Fibroblast of lung (primary cell): ENCODE results near the gene ACTL9. TPM values are rescaled to one million over a fixed set of nuclear protein-coding genes. Genes with fewer than 3 reads are reported as not detected.

Source experiments
- DNase-seq, 2 donors: peaks; one replicate each; pipeline versions ENCODE4 v3.0.0 to v3.0.0-alpha.2; 2010; ENCODE audit warnings: low read depth in 2 of 2
- H2AFZ ChIP-seq: 2 replicates; pipeline ENCODE4 v1.5.1; 2012; ENCODE audit warnings: low read length, control low read depth, inconsistent platforms
- H3K27ac ChIP-seq: 2 replicates; pipeline ENCODE4 v1.5.1; 2011; ENCODE audit warnings: low read length, control low read depth; ENCODE audit not compliant: insufficient read depth
- H3K27me3 ChIP-seq: 2 replicates; pipeline ENCODE4 v1.5.1; 2011; ENCODE audit warnings: mild to moderate bottlenecking, low read length; ENCODE audit not compliant: control insufficient read depth, insufficient read depth
- H3K36me3 ChIP-seq: 2 replicates; pipeline ENCODE4 v1.5.1; 2011; ENCODE audit warnings: low read length; ENCODE audit not compliant: control insufficient read depth, insufficient read depth
- H3K4me1 ChIP-seq: 2 replicates; pipeline ENCODE4 v1.5.1; 2011; ENCODE audit warnings: low read length; ENCODE audit not compliant: control insufficient read depth, insufficient read depth; ENCODE audit errors: extremely low read depth
- H3K4me2 ChIP-seq: 2 replicates; pipeline ENCODE4 v1.5.1; 2011; ENCODE audit warnings: low read length, control low read depth; ENCODE audit not compliant: insufficient read depth; ENCODE audit errors: extremely low read depth
- H3K4me3 ChIP-seq, 4 experiments: fragments of 200-600 bp in 1 of 4; sonication (generic) in 1 of 4; replicated peaks in 1 of 4; 2 replicates each; pipeline ENCODE4 v1.5.1; 2011 to 2016; ENCODE audit warnings: low read length in 4 of 4, low read depth in 3 of 4, mild to moderate bottlenecking in 3 of 4, control low read depth in 2 of 4, inconsistent platforms in 1 of 4, mixed read lengths in 1 of 4; ENCODE audit not compliant: insufficient read depth in 1 of 4; ENCODE audit errors: control extremely low read depth in 1 of 4
- H3K79me2 ChIP-seq: 2 replicates; pipeline ENCODE4 v1.5.1; 2012; ENCODE audit warnings: mild to moderate bottlenecking, low read length, inconsistent platforms; ENCODE audit not compliant: control insufficient read depth, insufficient read depth
- H3K9ac ChIP-seq: 2 replicates; pipeline ENCODE4 v1.5.1; 2011; ENCODE audit warnings: mild to moderate bottlenecking, low read length, control low read depth; ENCODE audit not compliant: insufficient read depth
- H3K9me3 ChIP-seq: 2 replicates; pipeline ENCODE4 v1.5.1; 2012; ENCODE audit warnings: low read depth, low read length; ENCODE audit not compliant: control insufficient read depth, insufficient read depth
- H4K20me1 ChIP-seq: 2 replicates; pipeline ENCODE4 v1.5.1; 2011; ENCODE audit warnings: low read length; ENCODE audit not compliant: control insufficient read depth, insufficient read depth; ENCODE audit errors: extremely low read depth
- EZH2 ChIP-seq: IDR thresholded peaks from 2 replicates; pipeline ENCODE4 v1.5.1; 2012; ENCODE audit warnings: low read length, control low read depth, mild to moderate bottlenecking; ENCODE audit errors: missing control alignments
- polyA plus RNA-seq, 2 donors: library from polyadenylated mRNA; depleted of rRNA in 1 of 2; stranded (reverse) in 1 of 2; unstranded in 1 of 2; fragments of >200 nt; gene quantifications; 2 replicates each; pipeline ENCODE4 v1.2.1, GENCODE V29; 2011 to 2012; ENCODE audit warnings: missing spikeins in 1 of 2
- total RNA-seq: library from RNA; depleted of rRNA; stranded (reverse); fragments of >200 nt; gene quantifications from 2 replicates; pipeline ENCODE4 v1.2.1, GENCODE V29; 2014
- TF ChIP-seq, protein P1 (sequence below), 2 donors: IDR thresholded peaks in 1 of 2; conservative IDR thresholded peaks in 1 of 2; 1 replicate in 1 of 2; 2 replicates in 1 of 2; pipeline ENCODE4 v1.5.1; 2011 to 2012; ENCODE audit warnings: low read length in 2 of 2, control low read depth in 1 of 2, inconsistent platforms in 1 of 2, low read depth in 1 of 2, mild to moderate bottlenecking in 1 of 2

Gene ACTL9
- total and polyA plus RNA-seq, 2 donors (not counting 1 experiment from before 2014, with no cell fraction given): not detected

DNA sequence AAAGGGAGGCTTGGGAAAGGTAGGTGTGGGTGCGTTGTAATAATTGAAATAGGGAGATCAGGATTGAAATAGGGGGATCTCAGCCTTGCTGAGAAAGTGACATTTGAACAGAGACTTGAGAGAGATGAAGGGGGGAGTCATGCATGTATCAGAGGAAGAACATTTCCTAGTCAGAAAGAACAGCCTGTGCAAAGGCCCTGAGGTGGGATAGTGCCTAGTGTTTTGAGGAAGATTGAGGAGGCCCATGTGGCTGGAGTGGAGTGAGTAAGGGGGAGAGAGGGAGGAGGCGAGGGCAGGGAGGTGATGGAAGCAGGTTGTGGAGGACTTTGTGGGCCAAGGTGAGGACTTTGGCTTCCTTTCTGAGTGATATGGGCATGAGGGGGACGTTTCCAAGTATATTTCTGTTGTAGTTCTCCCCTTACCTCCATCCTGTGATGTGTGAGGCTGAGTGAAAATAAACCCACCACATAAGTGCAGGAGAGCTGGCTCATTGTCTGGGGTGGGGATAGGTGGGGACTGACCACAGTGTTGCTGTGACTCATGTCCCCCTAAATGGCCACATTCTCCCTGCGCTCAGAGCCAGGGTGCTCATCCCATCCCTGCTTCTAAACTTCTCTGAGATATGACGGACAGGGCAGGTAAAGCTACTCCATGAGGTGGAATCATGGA is 17.8 kb downstream of the ACTL9 start:
- Histone ChIP-seq H3K9me3 (no peaks in the 10 kb centered on the region), H3K9ac (no peak overlapping the region), H4K20me1 (no peaks in the 10 kb centered on the region), H3K27me3 (no peaks in the 10 kb centered on the region), H3K4me2 (no peak overlapping the region), H2AFZ (no peak overlapping the region), H3K4me3 (no peak overlapping the region), H3K79me2 (no peaks in the 10 kb centered on the region), H3K27ac (no peak overlapping the region), H3K4me1 (no peaks in the 10 kb centered on the region), H3K36me3 (no peaks in the 10 kb centered on the region)
- DNase-seq: no peak
- no peak for TF ChIP-seq EZH2
- TF ChIP-seq, protein P1, sequence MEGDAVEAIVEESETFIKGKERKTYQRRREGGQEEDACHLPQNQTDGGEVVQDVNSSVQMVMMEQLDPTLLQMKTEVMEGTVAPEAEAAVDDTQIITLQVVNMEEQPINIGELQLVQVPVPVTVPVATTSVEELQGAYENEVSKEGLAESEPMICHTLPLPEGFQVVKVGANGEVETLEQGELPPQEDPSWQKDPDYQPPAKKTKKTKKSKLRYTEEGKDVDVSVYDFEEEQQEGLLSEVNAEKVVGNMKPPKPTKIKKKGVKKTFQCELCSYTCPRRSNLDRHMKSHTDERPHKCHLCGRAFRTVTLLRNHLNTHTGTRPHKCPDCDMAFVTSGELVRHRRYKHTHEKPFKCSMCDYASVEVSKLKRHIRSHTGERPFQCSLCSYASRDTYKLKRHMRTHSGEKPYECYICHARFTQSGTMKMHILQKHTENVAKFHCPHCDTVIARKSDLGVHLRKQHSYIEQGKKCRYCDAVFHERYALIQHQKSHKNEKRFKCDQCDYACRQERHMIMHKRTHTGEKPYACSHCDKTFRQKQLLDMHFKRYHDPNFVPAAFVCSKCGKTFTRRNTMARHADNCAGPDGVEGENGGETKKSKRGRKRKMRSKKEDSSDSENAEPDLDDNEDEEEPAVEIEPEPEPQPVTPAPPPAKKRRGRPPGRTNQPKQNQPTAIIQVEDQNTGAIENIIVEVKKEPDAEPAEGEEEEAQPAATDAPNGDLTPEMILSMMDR (conservative IDR thresholded peaks at IDR 0.05 in 1 of 2, IDR thresholded peaks at IDR 0.05 in 1 of 2; ENCODE audit: low read depth in 1 of 2, low read length in 2 of 2): no peak

DNA sequence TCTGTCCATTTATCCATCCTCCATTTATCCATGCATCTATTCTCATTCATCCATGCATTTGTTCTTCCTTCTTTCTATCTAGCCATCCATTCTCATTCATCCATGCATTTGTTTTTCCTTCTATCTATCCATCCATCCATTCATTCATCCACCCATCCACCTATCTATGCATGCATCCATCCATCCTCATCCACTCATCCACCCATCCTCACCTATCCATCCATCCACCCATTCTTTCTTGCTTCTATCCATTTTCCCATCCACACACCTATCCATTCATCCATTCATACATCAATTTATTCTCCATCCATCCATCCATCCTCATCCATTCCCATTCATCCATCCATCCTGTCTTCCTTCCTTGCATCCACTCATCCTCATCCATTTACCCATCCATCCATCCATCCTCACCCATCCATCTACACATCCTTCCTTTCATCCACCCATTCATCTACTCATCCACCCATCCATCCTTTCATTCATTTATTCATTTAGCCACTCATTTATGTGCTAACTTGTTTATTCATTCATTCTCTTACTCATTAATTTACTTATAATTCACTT is 20.3 kb downstream of the ACTL9 start:
- H3K4me3 ChIP-seq: no peak overlapping the region
- H3K79me2 ChIP-seq: no peaks in the 10 kb centered on the region
- no peak overlapping the region for H3K9ac ChIP-seq
- no peaks in the 10 kb centered on the region for H3K36me3 ChIP-seq
- H2AFZ ChIP-seq: no peak overlapping the region
- TF ChIP-seq, protein P1 (conservative IDR thresholded peaks at IDR 0.05 in 1 of 2, IDR thresholded peaks at IDR 0.05 in 1 of 2; ENCODE audit: low read depth in 1 of 2, low read length in 2 of 2): no peak
- TF ChIP-seq EZH2: no peak
- H3K4me1 ChIP-seq: no peaks in the 10 kb centered on the region
- no peaks in the 10 kb centered on the region for H3K27me3 ChIP-seq
- no peak for DNase-seq
- no peak overlapping the region for H3K4me2 ChIP-seq
- H4K20me1 ChIP-seq: no peaks in the 10 kb centered on the region
- no peak overlapping the region for H3K27ac ChIP-seq
- no peaks in the 10 kb centered on the region for H3K9me3 ChIP-seq

DNA sequence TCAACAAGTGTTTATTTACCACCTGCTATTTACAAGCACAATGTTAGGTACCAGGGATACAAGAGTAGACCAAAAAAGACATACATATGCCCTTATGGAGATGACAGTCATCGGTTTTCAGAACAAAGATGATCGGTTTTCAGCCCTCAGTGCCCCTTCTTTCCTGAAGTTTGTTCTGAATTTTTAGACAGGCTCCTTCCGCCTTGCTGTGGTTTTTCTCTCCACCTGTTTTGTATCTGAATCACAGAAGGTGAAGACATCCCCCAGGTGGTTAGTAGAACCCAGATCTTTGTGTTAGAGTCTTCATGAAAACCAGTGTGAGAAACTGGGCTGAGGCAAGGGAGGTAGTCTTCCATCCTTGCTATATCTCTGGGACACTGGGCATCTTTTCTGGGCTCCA is 23.5 kb downstream of the ACTL9 start:
- Histone ChIP-seq H2AFZ (no peak overlapping the region), H3K36me3 (no peaks in the 10 kb centered on the region), H3K27me3 (no peaks in the 10 kb centered on the region), H3K4me3 (no peak overlapping the region), H3K9ac (no peak overlapping the region), H4K20me1 (no peaks in the 10 kb centered on the region), H3K4me2 (no peak overlapping the region), H3K9me3 (no peaks in the 10 kb centered on the region), H3K4me1 (no peaks in the 10 kb centered on the region), H3K27ac (no peak overlapping the region), H3K79me2 (no peaks in the 10 kb centered on the region)
- DNase-seq: no peak
- TF ChIP-seq, protein P1 (conservative IDR thresholded peaks at IDR 0.05 in 1 of 2, IDR thresholded peaks at IDR 0.05 in 1 of 2; ENCODE audit: low read depth in 1 of 2, low read length in 2 of 2): no peak
- no peak for TF ChIP-seq EZH2
